GM19025 (cell line): ENCODE results near the gene AUTS2.
"Not testable (repeated sequence)": the region's sequence is repeated elsewhere in the genome, so short reads cannot be mapped to it uniquely, and the experiment has no call there.

Source experiments
- ATAC-seq: cut with Tn5 transposase; IDR thresholded peaks from one replicate; pipeline ENCODE4 v1.9.1; 2021; ENCODE audit warnings: mild to moderate bottlenecking, low read depth, moderate library complexity; ENCODE audit not compliant: unreplicated experiment

Gene AUTS2

DNA sequence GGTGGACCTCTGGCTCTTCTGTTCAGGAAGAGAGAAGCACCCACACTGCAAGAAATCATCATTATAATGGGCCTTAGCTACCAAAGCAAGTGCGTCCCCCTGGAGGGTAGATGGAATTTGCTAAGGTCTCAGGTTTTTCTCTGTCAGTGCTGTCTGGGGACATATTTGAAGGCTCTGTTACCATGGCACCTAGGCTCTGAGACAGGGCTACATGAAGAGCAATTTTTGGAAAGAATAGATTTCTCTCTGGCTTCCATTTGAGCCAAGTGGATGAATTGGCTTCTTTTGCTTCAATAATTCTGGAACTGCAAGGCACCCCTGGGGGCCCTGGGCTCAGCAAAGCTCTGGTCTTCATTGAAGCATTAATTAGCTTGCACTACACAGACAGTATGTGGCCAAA, 1184.5 kb downstream of the AUTS2 start:
- ATAC-seq = no peak

DNA sequence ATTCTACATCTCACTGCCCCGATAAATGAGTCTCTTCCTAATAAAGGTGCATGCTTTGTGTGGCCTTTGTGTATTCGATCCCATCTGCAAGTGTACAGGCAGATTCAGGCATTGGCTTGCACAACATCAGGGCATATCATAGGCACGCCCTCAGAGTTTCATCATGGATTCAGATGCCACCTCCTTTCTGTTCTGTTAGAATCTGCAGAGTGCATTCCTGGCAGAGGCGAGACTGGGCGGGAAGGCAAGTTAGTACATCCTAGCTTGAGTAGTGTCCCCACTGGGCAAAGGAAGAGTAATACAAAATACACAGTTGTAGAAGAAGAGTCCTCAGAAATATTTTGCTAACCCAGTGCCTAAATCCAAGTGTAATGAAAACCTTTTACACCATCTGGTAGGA, 1187.2 kb downstream of the AUTS2 start:
- ATAC-seq = no peak

DNA sequence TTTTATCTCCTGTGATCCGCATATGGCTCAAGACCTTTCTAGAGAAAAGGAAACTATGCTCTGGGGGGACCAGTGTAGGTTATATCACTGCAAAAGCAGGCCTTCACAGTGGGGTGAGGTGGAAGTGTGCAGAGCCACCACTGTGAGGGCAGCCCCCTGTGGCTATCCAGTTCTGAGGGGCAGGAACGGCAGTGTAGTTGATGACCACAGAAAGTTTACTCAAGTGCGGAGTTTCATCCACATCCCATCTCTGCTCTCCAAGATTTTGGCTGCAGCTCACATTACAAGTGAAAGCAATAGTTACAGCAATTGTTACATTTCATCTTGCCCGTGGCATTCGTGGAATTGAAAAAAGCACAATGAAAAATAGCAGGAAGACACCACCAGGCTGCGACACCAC, 1187.8 kb downstream of the AUTS2 start:
- ATAC-seq = no peak

DNA sequence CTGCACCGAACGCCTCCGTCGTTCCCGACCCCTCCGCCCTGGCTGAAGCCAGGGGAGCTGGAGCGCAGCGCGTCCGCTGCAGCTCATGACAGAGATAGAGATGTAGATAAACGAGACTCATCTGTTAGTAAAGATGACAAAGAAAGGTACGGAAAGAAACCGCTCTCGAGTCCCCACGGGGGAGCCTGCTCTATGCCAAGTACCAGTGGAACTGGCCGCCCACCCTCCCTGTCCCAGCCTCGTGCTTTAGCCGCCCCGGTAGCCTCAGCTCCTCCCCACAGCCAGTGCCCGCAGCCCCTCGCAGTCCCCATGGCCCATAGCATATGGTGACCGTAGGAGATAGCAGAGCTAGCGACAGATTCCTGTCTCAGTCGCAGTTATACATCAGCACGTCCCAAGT, 1189.0 kb downstream of the AUTS2 start:
- ATAC-seq = no peak

DNA sequence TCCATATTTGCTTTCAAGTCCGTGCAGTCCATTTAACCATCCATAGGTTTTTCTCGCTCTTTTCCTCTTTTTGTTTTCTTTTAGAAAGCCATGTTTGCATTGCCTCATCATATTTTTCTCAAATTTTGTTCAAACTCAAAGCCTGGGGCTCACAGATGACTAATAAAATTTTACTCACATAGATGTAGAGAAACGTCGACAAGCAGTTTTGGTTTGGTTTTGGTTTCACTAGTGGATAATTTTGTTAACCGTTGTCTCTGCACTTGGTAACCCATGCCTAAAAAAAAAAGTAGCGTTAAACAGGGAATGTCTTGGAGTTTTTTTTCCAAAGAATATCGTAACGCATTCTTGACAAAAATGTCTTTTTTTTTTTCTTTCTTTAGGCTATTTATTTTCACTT, 1189.5 kb downstream of the AUTS2 start:
- ATAC-seq = no peak

DNA sequence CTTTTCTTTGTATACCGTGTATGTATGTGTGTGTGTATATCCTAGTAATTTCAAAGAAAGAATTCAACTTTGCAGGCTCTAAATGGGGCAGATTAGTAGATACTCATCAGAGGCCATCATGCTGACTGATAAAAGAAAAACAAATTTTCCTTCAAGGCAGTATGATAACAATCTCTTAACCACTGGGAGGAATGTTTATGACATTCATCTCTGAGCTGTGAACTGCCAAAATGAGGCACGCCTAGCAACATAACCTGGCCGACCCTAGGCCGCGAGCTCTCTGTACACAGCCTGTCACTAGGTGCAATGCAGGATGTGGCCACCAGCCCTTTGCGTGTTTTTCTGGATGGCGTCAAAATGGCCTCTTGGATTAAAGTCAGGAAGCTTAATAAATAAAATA, 1190.0 kb downstream of the AUTS2 start:
- ATAC-seq = no peak

DNA sequence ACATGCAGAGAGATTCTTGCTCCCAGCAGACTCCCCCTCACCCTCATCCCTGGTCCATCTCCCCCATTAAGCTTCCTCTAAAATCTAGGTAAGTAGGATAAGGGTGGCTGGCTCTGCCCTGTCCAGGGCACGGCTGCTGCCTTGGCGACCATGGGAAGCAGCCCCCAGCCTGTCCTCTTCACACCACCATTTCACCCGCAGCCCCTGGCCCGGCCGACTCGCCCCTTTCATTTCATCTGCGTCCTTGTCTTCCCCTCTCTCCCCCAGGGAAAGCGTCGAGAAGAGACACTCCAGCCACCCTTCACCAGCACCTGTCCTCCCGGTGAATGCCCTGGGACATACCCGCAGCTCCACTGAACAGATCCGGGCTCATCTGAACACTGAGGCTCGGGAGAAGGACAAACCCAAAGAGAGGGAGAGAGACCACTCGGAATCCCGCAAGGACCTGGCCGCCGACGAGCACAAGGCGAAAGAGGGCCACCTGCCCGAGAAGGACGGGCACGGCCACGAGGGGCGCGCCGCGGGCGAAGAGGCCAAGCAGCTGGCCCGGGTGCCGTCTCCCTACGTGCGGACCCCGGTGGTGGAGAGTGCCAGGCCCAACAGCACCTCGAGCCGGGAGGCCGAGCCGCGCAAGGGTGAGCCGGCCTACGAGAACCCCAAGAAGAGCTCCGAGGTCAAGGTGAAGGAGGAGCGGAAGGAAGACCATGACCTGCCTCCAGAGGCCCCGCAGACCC, 1191.4 kb downstream of the AUTS2 start:
- no peak for ATAC-seq

DNA sequence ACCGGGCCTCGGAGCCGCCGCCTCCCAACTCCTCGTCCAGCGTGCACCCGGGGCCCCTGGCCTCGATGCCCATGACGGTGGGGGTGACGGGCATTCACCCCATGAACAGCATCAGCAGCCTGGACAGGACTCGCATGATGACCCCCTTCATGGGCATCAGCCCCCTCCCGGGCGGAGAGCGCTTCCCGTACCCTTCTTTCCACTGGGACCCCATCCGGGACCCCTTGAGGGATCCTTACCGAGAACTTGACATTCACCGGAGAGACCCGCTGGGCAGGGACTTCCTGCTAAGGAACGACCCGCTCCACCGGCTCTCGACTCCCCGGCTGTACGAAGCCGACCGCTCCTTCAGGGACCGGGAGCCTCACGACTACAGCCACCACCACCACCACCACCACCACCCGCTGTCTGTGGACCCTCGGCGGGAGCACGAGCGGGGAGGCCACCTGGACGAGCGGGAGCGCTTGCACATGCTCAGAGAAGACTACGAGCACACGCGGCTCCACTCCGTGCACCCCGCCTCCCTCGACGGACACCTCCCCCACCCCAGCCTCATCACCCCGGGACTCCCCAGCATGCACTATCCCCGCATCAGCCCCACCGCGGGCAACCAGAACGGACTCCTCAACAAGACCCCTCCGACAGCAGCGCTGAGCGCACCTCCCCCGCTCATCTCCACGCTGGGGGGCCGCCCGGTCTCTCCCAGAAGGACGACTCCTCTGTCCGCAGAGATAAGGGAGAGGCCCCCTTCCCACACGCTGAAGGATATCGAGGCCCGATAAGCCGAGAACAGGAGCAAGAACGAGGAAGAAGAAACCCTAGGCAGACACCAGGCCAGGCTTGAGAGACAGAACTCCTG, 1192.2 kb downstream of the AUTS2 start:
- no peak for ATAC-seq

DNA sequence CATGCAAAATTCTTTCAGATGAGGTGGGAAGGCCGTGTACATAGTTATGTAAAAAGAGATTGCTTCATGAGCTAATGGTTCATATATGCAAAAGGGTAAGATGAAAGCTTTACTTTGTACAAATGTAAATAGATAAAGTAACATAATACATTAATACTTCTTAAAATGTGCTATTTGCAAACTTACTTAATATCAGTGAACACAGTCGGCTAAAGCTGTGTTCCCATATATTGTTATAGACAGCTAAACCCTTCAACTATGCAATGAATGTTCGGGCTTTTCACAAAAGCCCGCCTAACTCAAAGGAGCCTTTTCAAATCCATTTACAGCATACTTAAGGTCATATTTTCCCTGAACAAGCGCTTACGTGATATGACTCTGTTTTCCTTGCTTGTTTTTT, 1193.1 kb downstream of the AUTS2 start:
- no peak for ATAC-seq

DNA sequence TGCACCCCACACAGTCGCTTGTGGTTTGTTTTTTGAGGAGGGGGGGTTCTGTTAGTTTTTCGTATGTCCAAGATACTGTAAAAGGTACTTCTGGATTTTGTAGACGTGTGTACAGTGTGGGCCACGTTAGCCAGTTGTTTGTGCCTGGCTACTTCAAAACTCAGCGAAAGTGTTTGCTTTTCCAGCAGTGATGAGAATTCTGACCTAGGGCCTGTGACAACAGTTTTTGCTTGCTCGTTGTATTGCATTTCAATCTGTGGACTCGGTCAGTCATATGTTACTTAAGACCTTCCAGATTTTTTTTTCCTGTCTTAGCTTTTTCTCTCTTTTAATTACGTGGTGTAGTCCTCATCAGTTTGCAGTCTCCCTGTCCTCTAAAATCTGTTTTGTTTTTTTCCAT, 1194.8 kb downstream of the AUTS2 start:
- ATAC-seq = no peak

DNA sequence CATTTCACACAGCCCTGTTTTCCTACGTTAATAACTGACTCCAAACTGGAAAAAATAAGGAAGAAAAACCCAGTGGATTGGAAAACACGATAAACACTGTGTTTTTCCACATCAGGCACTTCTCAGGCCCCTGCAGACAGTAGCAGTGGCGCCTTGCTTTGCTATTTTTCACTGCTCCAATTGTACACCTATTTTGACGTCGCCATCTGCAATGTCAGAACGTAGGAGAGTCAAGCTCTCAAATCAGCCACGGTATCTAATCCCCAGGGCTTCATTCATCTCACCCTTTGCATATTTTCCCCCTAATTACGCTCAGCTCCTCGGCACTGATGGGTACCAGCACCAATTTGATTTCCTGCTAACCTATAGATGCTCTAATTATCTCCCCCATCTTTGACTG, 1195.5 kb downstream of the AUTS2 start:
- no peak for ATAC-seq

DNA sequence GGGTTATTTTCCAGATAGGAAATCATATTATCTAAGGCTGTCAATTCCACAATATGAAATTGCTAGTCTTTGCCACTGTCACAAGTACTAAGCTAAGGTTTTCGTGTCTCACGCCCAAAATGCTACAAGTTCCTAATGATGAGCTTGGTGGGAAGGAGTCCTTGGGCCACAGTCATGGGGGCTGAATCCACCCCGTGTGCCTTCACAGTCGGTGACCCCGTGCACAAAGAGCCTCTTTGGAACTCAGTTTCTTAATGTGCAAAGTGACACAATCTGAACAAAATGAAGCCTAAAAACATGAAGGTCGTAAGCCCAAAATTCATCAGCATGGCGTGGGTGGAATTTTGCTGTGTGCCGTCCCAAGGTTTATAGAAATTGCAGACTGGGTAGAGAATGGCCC, 1196.7 kb downstream of the AUTS2 start:
- ATAC-seq = no peak

DNA sequence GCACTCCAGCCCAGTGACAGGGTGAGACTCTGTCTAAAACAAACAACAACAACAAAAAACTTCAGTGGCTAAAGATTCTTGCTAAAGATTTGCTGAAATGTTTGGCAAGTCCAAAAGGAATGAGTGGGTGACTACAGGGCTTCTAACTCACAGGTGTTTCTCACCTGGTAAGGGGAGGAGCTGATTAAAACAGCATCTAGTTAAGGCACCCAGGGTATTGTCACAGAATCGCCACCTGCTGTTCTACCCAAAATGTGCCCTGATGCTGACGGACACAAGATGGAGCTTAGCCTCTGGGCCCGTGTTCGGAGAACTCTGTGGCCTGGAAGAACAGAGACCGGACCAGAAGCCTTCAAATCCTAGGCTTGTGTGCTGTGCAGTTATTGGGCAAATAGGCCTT, 1197.7 kb downstream of the AUTS2 start:
- ATAC-seq = no peak

DNA sequence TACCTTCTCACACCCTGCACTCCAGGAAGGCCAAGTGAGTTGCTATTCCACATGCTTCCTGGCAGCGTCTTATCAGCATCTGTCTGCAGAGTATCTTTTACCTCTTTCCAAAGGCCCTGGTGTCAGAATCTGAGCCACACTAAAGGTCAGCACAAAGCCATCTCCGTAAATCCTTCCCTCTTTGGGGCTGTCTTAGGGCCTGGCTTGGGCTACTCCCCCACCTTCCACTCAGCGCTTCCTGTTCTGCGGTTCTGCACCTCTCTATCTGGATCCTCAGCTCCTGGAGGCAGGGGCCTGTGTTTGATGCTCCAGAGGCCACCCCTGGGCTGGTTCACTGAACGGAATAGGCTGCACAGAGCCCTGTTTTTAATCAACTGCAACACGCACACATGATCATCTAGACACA, 1198.8 kb downstream of the AUTS2 start:
- no peak for ATAC-seq

DNA sequence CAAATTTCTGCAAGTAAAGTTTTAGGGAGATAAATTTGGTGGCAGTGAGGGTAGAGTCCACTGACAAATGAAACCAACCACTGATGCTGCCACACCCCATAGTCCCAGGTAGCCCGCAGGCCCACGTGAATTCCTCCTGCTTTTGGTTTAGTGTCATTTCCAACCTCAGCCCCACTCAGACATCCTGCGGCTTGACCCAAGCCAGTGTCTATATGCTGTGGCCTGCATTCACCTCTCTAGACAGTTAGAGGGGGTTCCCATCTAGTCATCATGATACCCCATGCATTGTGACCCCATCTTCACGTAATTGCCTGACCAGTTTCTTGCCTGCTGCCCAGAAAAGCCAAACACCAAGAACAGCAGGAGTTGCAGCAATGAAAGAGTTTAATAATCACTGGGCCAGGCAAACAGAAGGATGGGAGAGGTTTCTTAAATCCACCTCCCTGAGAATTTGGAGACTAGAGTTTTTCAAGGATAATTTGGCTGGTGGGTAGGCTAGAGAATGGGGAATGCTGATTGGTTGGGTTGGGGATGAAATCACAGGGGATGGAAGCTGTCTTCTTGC, 1201.6 kb downstream of the AUTS2 start:
- ATAC-seq = no peak

DNA sequence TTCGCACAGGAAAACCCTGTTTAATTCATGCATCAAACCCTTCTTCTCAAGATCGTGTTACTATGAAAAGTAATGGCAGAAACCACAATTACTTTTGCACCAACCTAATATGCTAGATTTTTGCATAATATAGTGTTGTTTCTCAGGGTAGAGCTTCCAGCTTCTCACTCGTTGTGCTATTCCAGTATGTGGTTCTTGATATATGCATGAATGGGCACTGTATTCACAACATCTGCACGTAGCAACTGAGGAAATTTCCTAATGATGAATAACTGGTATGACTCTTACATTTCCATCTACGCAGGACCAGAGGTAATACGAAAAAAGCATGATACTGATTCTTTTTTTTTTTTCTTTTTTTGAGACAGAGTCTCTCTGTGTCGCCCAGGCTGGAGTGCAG, 1207.1 kb downstream of the AUTS2 start:
- no peak for ATAC-seq

DNA sequence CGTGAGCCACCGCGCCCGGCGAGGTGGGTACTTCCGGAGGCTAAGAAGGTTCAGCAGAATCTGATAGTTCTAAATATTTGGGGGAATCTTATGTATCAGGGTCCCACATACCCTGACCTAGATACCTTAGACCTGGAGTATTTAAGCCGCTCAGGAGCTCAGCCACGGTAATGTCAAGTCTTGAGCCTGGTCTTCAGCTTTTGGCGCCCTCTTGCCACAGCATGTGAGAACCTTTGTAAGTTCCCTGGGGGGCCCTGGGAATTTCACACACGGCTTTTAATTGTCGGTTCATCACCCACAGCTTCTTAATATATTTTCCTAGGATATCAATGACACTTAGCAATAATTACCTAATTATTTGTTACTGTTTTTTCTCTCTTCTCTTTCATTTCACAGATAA, 1209.4 kb downstream of the AUTS2 start:
- no peak for ATAC-seq

DNA sequence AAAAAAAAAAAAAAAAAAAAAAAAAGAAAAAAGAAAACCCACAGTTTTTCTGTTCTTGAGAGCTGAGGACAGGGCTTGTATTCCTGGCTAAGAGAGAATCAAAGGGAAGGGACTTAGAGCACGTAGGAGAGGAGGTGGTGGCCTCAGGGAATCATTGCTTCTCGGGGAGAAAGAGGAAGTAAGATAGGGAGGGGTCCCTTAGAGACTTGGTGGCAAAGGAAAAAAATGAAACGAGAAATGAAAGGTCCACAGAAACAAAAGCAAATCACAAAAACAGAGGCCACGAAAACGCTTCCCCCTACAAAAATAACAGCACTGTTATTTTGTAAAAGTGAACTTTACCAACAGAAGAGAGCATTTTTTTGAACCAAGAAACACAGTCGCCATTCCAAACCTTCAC, 1210.6 kb downstream of the AUTS2 start:
- no peak for ATAC-seq

DNA sequence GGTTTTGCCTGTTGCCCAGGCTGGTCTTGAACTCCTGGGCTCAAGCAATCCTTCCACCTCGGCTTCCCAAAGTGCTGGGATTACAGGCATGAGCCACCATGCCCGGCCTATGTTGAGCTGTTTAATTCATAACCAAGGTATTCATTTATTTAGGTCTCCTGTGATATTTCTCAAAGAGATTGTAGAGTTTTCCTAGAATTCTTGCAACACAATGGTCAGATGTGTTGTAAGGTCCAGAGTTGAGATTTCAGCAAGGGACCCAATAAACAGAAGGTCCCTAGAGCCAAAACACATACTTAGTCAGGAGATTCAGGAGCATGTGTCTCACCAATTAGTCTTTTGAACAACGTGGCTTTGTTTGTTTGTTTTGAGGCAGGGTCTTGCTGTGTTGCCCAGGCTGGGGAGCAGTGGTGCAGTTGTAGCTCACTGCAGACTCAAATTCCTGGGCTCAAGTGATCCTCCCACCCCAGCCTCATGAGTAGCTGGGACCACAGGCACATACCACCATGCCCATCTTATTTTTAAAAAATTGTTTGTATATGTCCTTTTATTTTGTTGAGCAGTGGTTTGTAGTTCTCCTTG, 1212.4 kb downstream of the AUTS2 start:
- no peak for ATAC-seq

DNA sequence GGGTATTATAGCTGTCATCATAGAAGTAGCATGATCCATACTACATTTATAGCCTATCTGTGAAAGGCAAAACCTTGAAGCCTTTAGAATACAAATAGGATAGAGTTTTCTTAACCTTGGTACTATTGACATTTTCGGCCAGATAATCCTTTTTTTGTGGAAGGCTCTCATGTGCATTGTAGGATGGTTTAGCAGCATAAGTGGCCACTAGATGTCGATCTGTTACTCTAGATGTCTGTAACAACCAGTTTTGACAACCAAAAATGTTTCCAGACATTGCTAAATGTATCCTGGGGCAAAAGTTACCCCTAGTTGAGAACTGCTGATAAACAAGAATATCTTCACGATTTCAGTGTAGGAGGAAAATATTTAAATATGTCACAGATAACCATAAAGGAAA, 1214.2 kb downstream of the AUTS2 start:
- ATAC-seq = no peak

DNA sequence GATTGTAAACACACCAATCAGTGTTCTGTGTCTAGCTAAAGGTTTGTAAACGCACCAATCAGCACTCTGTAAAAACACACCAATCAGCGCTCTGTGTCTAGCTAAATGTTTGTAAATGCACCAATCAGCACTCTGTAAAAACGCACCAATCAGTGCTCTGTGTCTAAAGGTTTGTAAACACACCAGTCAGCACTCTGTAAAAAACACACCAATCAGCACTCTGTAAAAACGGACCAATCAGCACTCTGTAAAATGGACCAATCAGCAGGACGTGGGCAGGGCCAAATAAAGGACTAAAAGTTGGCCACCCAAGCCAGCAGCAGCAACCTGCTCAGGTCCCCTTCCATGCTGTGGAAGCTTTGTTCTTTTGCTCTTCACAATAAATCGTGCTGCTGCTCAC, 1224.2 kb downstream of the AUTS2 start:
- ATAC-seq = not testable (repeated sequence)
